Activated T-cell treated with anti-CD3 and anti-CD28 coated beads, Interleukin-2, amount 50 U/mL, for 4 hours (primary cell): ENCODE measurements around the gene UNC5CL. TPM values are rescaled to one million over a fixed set of nuclear protein-coding genes. Genes with fewer than 3 reads are reported as not detected.
A peak's percentile ranks its signal among the peaks of the same experiment; 100 is the strongest.

Experiments used
- ATAC-seq, 2 donors: fragments of 200-7000 bp; cut with Tn5 transposase; one replicate each; pipeline ENCODE4 v1.10.0; 2021
- DNase-seq: peaks from one replicate; pipeline ENCODE4 v3.0.0-alpha.2; 2020
- H3K27me3 Mint-ChIP-seq: one replicate; pipeline ENCODE4 v1.8.0; 2021; ENCODE audit warnings: low read depth, mixed read lengths
- H3K36me3 Mint-ChIP-seq: one replicate; pipeline ENCODE4 v1.8.0; 2022; ENCODE audit warnings: mixed read lengths; ENCODE audit not compliant: insufficient read depth
- H3K4me1 Mint-ChIP-seq: one replicate; pipeline ENCODE4 v1.8.0; 2021; ENCODE audit warnings: low read depth, mixed read lengths
- H3K4me3 Mint-ChIP-seq: one replicate; pipeline ENCODE4 v1.8.0; 2021; ENCODE audit warnings: mild to moderate bottlenecking, moderate library complexity, mixed read lengths
- H3K9me3 Mint-ChIP-seq: one replicate; pipeline ENCODE4 v1.8.0; 2021; ENCODE audit warnings: mixed read lengths
- total RNA-seq, 3 donors: library from RNA; stranded (reverse); gene quantifications; one replicate each; pipeline ENCODE4 v1.2.1, GENCODE V29; 2021

UNC5CL gene
- total RNA-seq, 3 donors from 2014 or later, result 1.0 to 1.4 (median 1.4) TPM

- Mint-ChIP-seq H3K4me3 (peak within 1 kb of the TSS; percentile 96), H3K4me1 (peaks cover 45% of the 10 kb centered on the region), H3K36me3 (peaks cover 17% of the 10 kb centered on the region), H3K27me3 (no peaks in the 10 kb centered on the region), H3K9me3 (no peaks in the 10 kb centered on the region)
- ATAC-seq, result peak; percentile 72 to 77
- DNase-seq, result peak; percentile 100
These were observed 33.8 kb upstream of the UNC5CL start, which contains the start of gene NFYA for GRCh38 chr6:41072836-41073202. Gene NFYA (plus strand): TSS chr6:41072974. CDS start chr6:41079090, 6,116 bp downstream.

DNA sequence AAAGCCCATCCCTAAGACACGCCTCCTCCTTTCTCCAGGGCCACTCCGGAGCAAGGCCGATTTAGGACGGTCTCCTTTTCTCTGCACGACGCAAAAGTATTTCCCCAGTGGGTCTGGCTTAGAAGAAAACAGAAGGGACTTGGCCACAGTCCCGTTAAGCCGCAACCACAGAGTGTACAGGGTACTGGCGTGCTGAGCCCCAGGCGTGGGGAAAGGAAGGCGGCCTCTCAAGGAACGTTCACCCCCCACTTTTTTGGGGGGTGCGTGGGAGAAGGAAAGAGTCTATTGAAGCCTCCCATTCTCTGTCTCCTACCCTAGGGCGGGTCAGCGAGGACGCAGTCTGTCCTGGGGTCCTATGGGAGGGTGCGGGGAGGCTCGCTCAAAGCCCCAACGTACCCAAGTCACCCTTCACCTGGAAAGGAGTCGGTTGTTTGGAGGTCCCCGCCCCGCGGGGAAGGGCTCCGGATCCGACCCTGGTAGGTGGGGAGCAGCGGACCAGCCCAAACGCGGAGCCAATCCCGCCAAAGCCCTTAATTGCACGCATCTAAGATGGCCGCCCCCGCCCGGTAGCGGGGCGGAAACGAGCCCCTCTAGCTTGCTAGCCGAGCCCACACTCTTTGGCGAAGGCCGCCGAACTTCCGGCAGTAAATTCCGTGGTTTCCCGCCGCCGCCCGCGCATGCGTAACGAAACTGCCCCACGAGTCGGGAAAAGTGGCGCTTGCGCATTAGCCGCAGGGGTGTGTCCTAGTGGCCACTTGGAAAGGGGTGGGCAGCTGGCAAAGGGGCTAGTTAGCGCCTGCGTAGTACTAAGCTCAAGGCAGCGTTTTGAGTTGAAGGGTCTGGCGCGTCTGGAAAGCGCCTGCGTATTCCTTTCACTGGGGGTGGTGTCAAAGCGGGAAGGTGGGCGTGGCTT is 33.2 kb upstream of the UNC5CL start, which contains the start of gene OARD1:
TSS of gene OARD1 (minus strand) at position 434 of the 913 bp plus-strand sequence. CDS start 722 bp downstream, outside the sequence.
- peaks cover 44% of the 10 kb centered on the region for H3K4me1 Mint-ChIP-seq
- peaks cover 23% of the 10 kb centered on the region for H3K36me3 Mint-ChIP-seq
- H3K4me3 Mint-ChIP-seq, result peak within 1 kb of the TSS; percentile 96
- DNase-seq (peak; percentile 99), ATAC-seq (peak; percentile 76 to 79)
- no peaks in the 10 kb centered on the region for H3K27me3 Mint-ChIP-seq
- no peaks in the 10 kb centered on the region for H3K9me3 Mint-ChIP-seq

- H3K4me1 Mint-ChIP-seq, result peaks cover 46% of the 10 kb centered on the region
- no peak for ATAC-seq
These were observed 32.5 kb upstream of the UNC5CL start for GRCh38 chr6:41071501-41071922.

GRCh38 chr6:41066867-41067304 is 27.9 kb upstream of the UNC5CL start:
- Mint-ChIP-seq H3K27me3 (no peaks in the 10 kb centered on the region), H3K36me3 (peaks cover 33% of the 10 kb centered on the region), H3K4me3 (no peak overlapping the region), H3K9me3 (no peaks in the 10 kb centered on the region), H3K4me1 (peaks cover 24% of the 10 kb centered on the region)
- ATAC-seq (no peak), DNase-seq (peak; percentile 58)

More at GRCh38 chr6:41071501-41071922, 32.5 kb upstream of the UNC5CL start:
- Mint-ChIP-seq H3K36me3 (peaks cover 30% of the 10 kb centered on the region), H3K9me3 (no peaks in the 10 kb centered on the region), H3K4me3 (peak overlapping the region; percentile 96), H3K27me3 (no peaks in the 10 kb centered on the region)
- no peak for DNase-seq

DNA sequence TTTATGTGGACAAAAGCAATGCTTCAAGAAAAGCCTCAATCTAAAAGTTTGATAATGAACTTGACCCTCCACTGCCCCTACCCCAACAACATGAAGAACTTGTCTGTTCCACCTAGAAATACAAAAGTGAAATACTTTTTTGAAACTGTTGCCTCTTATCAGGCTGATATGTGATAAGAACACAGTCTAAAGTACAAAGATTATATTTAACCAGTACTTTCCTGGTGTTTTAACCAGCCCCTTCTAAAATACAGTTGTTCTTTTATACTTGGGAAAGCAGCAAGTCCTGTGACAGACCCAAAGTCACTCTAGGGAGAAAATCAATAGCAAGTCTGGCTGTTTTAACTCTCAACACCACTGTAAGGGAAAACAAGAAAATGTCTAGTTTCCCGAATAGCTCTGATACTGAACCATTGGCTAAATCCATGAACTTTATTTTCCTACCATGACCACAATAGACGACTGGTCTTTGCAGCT is 26.6 kb upstream of the UNC5CL start:
- DNase-seq, result no peak
- H3K4me3 Mint-ChIP-seq, result no peak overlapping the region
- no peaks in the 10 kb centered on the region for H3K27me3 Mint-ChIP-seq
- peaks cover 14% of the 10 kb centered on the region for H3K4me1 Mint-ChIP-seq
- H3K9me3 Mint-ChIP-seq, result no peaks in the 10 kb centered on the region
- ATAC-seq, result no peak
- peaks cover 33% of the 10 kb centered on the region for H3K36me3 Mint-ChIP-seq

GRCh38 chr6:41064841-41065240 is 25.8 kb upstream of the UNC5CL start:
- Mint-ChIP-seq H3K9me3 (no peaks in the 10 kb centered on the region), H3K27me3 (no peaks in the 10 kb centered on the region), H3K4me1 (peaks cover 10% of the 10 kb centered on the region), H3K4me3 (no peak overlapping the region), H3K36me3 (peaks cover 34% of the 10 kb centered on the region)
- ATAC-seq, result no peak
- DNase-seq, result no peak

DNA sequence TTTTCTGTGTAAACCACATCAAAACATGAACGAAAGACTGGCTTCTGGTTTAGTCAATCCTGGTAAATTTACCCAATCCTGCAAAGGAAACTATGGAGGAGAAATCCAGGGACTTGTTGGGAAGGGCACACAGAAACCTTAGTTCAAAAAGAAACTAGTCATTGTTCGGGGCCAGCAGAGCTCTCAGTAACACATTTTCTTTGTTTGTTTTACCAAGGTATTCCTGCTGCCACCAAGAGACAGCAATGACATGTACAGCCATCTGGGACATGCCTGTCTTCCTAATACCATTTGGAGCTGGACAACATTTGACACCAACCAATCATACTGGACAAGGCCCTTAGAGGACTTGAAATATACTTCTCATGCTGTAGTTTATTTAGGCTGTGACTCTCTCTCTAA is 24.9 kb upstream of the UNC5CL start:
- peaks cover 34% of the 10 kb centered on the region for H3K36me3 Mint-ChIP-seq
- no peaks in the 10 kb centered on the region for H3K9me3 Mint-ChIP-seq
- no peak overlapping the region for H3K4me3 Mint-ChIP-seq
- peaks cover 10% of the 10 kb centered on the region for H3K4me1 Mint-ChIP-seq
- DNase-seq (no peak), ATAC-seq (no peak)
- no peaks in the 10 kb centered on the region for H3K27me3 Mint-ChIP-seq

GRCh38 chr6:41062056-41062455 is 23.0 kb upstream of the UNC5CL start:
- DNase-seq, result no peak
- Mint-ChIP-seq H3K36me3 (peaks cover 30% of the 10 kb centered on the region), H3K4me3 (no peak overlapping the region), H3K4me1 (peaks cover 11% of the 10 kb centered on the region), H3K27me3 (no peaks in the 10 kb centered on the region), H3K9me3 (no peaks in the 10 kb centered on the region)
- ATAC-seq, result no peak

GRCh38 chr6:41061196-41061726 is 22.2 kb upstream of the UNC5CL start:
- no peaks in the 10 kb centered on the region for H3K9me3 Mint-ChIP-seq

DNA sequence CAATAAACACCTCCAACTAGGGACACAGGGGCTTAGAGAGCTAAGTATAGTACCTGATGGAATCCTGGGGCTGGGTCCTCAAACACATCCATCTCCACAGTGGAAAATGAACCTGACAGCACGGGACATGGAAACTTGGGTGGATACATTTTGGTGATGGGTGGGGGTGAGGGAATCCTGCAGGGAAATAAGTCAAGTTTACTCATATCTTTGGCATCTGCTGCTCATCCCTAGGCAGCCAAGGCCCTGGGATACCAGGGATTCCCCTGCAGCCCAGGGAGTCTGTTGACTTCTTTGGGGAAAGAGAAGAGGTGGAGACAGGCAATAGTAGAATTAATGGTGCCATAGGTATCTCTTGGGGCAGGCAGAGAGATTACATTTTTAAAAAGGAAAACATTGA is 20.5 kb upstream of the UNC5CL start:
- Mint-ChIP-seq H3K9me3 (no peaks in the 10 kb centered on the region), H3K36me3 (peaks cover 23% of the 10 kb centered on the region)
- ATAC-seq, result no peak

More at GRCh38 chr6:41061196-41061726, 22.2 kb upstream of the UNC5CL start:
- DNase-seq (no peak), ATAC-seq (no peak)
- H3K4me1 Mint-ChIP-seq, result peaks cover 5% of the 10 kb centered on the region
- peaks cover 23% of the 10 kb centered on the region for H3K36me3 Mint-ChIP-seq
- no peaks in the 10 kb centered on the region for H3K27me3 Mint-ChIP-seq
- H3K4me3 Mint-ChIP-seq, result no peak overlapping the region

GRCh38 chr6:41058783-41059181 is 19.8 kb upstream of the UNC5CL start:
- H3K4me1 Mint-ChIP-seq, result peaks cover 5% of the 10 kb centered on the region

More for the DNA sequence above, 20.5 kb upstream of the UNC5CL start:
- Mint-ChIP-seq H3K4me3 (no peak overlapping the region), H3K4me1 (peaks cover 5% of the 10 kb centered on the region), H3K27me3 (no peaks in the 10 kb centered on the region)
- no peak for DNase-seq

DNA sequence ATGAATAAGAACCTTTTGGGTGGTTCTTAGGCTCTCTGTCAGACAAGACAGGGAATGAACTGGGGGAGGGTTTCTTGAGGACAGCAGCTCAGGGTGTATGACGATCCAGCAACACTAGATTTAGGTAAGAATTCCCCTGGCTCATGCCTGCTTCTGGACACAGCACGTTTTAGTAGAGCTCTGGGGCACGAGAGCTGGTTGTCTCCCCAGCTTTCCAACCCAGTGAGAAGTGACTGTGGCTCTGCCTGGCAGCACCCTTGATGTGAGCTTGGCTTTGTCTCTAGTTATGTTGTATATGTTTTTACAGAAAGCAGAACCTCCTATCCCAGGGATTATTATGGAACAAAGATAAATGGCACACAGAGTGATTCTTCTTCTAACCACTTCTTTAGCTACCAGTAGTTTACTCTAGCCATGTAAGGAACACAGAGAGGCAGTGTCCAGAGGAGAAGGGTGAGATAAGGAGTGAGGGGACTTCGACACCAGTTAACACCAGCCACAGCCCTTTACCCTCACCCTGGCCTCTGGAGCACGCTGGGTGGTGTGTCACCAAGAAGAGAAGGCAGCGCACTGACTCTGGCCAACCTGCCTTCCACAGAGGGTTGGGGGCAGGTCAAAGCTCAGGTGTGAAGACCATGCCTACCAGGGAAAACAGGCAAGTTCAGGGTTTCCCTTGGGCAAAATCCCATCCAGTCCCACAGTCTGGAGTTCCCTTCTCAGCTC is 17.9 kb upstream of the UNC5CL start:
- no peaks in the 10 kb centered on the region for H3K27me3 Mint-ChIP-seq
- H3K4me1 Mint-ChIP-seq, result peaks cover 12% of the 10 kb centered on the region
- H3K36me3 Mint-ChIP-seq, result peaks cover 20% of the 10 kb centered on the region
- DNase-seq (no peak), ATAC-seq (no peak)
- no peaks in the 10 kb centered on the region for H3K9me3 Mint-ChIP-seq
- no peak overlapping the region for H3K4me3 Mint-ChIP-seq

More at GRCh38 chr6:41058783-41059181, 19.8 kb upstream of the UNC5CL start:
- Mint-ChIP-seq H3K36me3 (peaks cover 23% of the 10 kb centered on the region), H3K9me3 (no peaks in the 10 kb centered on the region), H3K27me3 (no peaks in the 10 kb centered on the region), H3K4me3 (no peak overlapping the region)
- DNase-seq, result no peak
- no peak for ATAC-seq

- no peak for ATAC-seq
- Mint-ChIP-seq H3K9me3 (no peaks in the 10 kb centered on the region), H3K4me1 (peaks cover 20% of the 10 kb centered on the region)
These were observed 16.1 kb upstream of the UNC5CL start for GRCh38 chr6:41055149-41055548.

GRCh38 chr6:41054511-41054910 is 15.5 kb upstream of the UNC5CL start:
- no peak overlapping the region for H3K4me3 Mint-ChIP-seq
- no peaks in the 10 kb centered on the region for H3K9me3 Mint-ChIP-seq
- DNase-seq, result no peak
- H3K4me1 Mint-ChIP-seq, result peaks cover 20% of the 10 kb centered on the region
- H3K36me3 Mint-ChIP-seq, result peaks cover 26% of the 10 kb centered on the region
- ATAC-seq, result no peak
- H3K27me3 Mint-ChIP-seq, result no peaks in the 10 kb centered on the region

More at GRCh38 chr6:41055149-41055548, 16.1 kb upstream of the UNC5CL start:
- no peak overlapping the region for H3K4me3 Mint-ChIP-seq
- peaks cover 25% of the 10 kb centered on the region for H3K36me3 Mint-ChIP-seq
- H3K27me3 Mint-ChIP-seq, result no peaks in the 10 kb centered on the region
- no peak for DNase-seq
